ACHN (cell line): ENCODE data around the gene ARL11.
"Not testable (repeated sequence)": the region's sequence is repeated elsewhere in the genome, so short reads cannot be mapped to it uniquely, and the experiment has no call there.

ENCODE experiments used
- DNase-seq: peaks from one replicate; pipeline ENCODE4 v3.0.0-alpha.2; 2015
- in situ Hi-C: cut with HindIII; loops from 2 replicates; pipeline ENCODE4 v1.10.0; 2017; ENCODE audit warnings: low sequenced_read_pairs, low pct_ligation_motif_present, low pct_unique_long_range_greater_than_20kb

Gene ARL11

DNA sequence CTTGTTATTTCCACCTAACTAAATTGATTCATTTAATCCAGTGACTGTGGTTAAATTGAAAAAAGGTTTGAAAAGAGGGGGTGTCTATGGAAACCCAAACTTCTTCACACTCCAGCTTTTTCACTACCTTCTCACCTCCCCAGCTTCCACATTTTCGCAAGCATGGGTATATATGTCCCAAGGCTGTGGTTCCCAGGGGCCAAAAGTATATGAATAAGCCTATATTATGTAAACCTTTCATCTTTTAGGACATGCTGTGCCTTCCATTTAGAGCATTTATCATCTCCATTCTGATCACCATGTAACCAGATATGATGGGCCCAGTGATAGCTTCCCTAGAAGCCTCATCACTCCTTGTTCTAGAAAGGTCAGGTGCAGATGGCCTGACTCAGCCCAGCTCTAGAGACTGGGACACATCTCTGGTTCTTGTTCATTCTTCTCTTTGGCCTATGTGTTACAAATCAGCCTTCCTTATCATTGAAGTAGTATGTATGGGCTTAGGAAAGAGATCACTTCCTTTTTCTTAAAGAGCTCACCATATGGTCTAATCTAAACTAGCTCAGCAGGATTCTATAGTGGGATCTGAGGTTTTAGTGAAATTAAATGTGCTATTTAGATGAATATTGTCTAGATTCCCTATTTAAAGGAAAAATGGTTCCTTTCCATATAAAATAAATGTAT, 19.5 kb upstream of the ARL11 start:
- no peak for DNase-seq
- in situ Hi-C loops, result no loop called here

DNA sequence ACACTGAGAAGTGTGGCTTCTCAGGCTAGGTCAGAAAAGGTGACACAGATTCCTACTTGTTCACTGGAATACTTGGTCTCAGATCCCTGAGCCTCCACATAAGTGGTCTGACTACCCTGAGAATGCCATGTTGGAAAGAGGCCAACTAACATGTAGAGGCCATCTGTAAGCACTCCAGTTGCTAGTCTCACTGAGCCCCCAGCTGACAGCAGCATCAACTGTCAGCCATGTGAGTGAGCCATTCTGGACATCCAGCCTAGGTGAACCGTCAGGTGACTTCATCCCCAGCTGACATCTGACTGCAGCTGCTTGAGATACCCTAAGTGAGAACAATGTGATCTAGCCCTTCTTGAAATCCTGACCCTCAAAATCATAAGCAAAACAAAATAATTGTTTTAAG, 18.1 kb upstream of the ARL11 start:
- in situ Hi-C loops, result no loop called here
- no peak for DNase-seq

DNA sequence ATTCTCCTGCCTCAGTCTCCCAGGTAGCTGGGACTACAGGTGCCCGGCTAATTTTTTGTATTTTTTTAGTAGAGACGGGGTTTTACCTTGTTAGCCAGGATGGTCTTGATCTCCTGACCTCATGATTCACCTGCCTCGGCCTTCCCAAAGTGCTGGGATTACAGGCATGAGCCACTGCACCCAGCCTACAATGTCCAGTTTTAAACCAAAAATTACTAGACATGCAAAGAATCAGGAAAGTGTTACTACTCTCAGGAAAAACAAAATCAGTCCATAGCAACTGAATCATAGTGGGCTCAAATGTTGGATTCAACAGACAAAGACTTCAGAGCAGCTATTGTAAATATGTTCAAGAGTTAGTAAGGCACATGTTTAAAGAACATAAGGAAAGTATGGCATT, 16.3 kb upstream of the ARL11 start:
- DNase-seq, in situ Hi-C loops: not testable (repeated sequence)

GRCh38 chr13:49615836-49616675, 12.3 kb upstream of the ARL11 start:
- no peak for DNase-seq
- in situ Hi-C loops, result no loop called here

GRCh38 chr13:49616676-49617065, 11.6 kb upstream of the ARL11 start:
- DNase-seq, result no peak
- in situ Hi-C loops, result no loop called here

DNA sequence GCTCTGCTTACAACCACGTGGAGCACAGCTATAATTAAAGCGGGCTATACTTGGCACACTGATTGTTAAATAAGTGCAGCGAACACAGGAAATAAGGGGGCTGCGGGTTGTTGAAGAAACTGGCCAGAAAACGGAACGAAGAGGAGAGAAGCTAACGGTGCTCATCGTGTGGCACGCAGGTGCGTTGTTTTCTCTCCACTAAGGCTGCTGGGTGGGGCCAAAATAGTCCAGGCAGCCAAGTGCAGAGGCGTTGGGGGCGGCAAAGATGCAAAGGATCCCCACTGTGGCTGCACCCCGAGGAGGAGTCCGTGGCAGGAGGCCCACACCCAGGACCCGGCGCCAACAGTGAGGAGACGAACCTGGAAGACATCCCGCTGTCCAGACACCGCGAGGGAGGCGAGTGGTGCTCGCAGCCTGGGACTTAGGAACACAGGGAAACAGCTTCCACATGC, 8.1 kb upstream of the ARL11 start:
- in situ Hi-C loops, result no loop called here
- DNase-seq, result no peak

DNA sequence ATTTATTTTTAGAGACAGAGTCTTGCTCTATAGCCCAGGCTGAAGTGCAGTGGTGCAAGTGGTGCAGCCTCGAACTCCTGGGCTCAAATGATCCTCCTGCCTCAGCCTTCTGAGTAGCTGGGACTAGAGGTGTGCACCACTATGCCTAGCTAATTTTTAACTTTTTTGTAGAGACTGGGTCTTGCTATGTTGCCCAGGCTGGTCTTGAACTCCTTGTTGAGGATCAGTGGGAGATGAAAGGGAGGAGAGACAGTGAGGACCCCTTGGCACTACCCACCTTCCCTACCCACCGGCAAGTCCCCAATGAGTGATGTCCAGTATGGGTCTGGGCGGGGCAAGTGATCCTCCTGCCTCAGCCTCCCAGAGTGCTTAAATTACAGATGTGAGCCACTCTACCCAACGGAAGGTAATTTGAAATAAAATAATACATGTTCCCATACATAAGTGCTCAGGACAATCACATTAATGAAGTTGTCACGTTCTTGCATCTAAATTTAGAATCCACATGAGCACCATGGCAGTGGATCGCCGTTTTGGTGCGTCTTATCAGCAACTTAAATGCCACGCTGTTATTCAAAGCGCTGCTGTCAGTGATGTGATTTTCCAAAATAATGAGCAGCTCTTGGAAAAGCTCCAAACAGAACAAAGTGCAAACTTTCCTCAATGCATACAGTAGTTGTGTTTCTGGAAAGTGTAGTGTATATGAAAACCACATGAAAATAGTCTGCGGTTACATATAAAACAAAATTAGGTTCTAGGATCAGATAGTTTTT, 5.9 kb upstream of the ARL11 start:
- DNase-seq, result no peak
- in situ Hi-C loops, result no loop called here

DNA sequence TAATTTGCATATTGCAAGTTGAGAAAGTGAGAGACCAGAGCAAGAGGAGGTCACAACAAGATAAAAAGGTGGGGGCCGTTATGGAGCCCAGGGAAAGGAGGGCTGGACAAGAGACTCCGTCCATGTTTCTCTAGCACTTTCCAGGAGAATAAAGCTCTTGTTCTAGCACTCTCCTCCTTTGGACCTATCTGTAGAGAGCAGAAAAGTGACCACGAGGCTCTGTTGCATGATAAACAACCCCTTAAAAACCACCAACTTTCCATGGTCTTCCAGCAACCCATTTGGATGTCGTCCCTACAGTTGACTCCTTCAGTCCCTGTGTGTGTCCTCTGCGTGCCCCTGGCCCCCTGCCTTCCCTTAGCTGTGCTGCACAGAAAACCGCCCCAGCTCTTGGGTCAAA, 4.1 kb upstream of the ARL11 start:
- in situ Hi-C loops, result no loop called here
- DNase-seq, result no peak

- in situ Hi-C loops, result no loop called here
- DNase-seq, result no peak
These were observed 2.8 kb upstream of the ARL11 start for GRCh38 chr13:49625392-49626079.

- DNase-seq, result no peak
- in situ Hi-C loops, result no loop called here
These were observed 1.1 kb downstream of the ARL11 start for GRCh38 chr13:49629196-49629938.

- DNase-seq, result no peak
- in situ Hi-C loops, result no loop called here
These were observed 1.6 kb downstream of the ARL11 start for GRCh38 chr13:49629947-49630346.

- in situ Hi-C loops, result no loop called here
- no peak for DNase-seq
These were observed 2.3 kb downstream of the ARL11 start for GRCh38 chr13:49630580-49630979.

GRCh38 chr13:49632156-49632555, 3.8 kb downstream of the ARL11 start:
- in situ Hi-C loops, result no loop called here
- no peak for DNase-seq

- DNase-seq, result no peak
- in situ Hi-C loops, result no loop called here
These were observed 5.4 kb downstream of the ARL11 start for GRCh38 chr13:49633710-49634109.

DNA sequence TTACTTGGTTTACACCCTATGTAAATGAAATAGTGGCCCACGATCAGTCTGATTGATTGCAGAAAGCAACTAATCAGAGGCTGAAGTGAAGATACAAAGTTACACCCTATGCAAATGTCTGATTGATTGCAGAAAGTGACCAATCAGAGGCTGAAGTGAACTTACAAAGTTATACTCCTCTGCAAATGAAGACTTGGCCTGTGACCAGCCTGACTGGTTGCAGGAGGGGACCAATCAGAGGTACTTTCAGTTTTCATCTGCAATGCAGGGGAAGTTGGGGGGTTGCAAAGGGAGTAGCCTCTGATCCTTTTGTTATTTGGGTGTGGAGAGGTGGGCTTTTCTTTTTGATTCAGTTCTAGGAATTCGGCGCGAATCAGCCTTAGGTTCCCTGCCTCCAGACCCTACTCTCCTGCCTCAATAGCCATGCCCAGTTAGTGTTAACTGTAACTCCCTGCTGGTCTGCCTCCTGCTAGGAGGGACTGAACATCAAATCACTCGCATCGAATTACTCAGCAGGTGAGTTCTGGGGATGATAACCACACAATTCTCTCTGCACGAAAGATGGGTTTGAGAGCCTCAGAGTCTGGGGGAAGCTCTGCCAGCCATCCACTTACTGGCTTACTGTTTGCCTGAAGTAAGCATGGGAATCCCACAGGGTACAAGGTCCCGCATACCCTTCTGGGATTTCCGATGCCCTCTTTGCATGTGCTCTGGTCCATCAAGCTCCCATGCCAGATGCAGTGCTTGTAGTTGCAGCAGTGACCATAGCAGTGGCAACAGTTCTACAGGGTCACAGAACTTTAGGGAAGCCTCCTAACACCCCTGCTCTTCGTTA, 7.5 kb downstream of the ARL11 start:
- DNase-seq, result no peak
- in situ Hi-C loops, result no loop called here

GRCh38 chr13:49636705-49637104, 8.4 kb downstream of the ARL11 start:
- no peak for DNase-seq
- in situ Hi-C loops, result no loop called here

- in situ Hi-C loops, result no loop called here
- no peak for DNase-seq
These were observed 9.9 kb downstream of the ARL11 start for GRCh38 chr13:49638030-49638743.
